ENCODE results near the gene NFIA. TPM values are rescaled to one million over a fixed set of nuclear protein-coding genes. Genes with fewer than 3 reads are reported as not detected.

The NFIA gene
- total and polyA plus RNA-seq, 8 donors, result 9.6 to 108 (median 37.2) TPM

DNA sequence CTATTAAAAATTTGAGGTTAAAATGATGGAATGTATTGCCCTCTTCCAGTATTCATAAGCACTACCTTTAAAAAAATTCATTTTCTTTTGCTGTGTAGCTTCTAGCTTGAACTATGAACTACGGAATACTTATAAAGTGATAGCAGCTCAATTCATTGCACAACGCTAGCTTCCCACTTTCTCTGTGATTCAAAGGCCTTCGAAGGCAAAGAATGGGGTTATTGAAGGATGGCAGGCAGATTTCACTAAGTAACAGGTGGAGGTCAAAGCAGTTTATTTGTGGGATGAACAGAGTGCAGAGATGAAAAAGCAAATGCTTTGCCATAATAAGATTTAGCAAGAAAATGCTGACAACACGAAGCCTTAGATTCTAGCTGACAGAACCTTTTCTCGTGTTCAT is 290.6 kb downstream of the NFIA start:
- H3K36me3 ChIP-seq, result peaks cover 0 to 13% (median 8%) of the 10 kb centered on the region in 4 donors
- TF ChIP-seq POLR2A (IDR thresholded peaks at IDR 0.05) (no peak), EP300 (IDR thresholded peaks at IDR 0.05) (no peak), POLR2AphosphoS5 (IDR thresholded peaks at IDR 0.05) (no peak)
- TF ChIP-seq, protein P1, sequence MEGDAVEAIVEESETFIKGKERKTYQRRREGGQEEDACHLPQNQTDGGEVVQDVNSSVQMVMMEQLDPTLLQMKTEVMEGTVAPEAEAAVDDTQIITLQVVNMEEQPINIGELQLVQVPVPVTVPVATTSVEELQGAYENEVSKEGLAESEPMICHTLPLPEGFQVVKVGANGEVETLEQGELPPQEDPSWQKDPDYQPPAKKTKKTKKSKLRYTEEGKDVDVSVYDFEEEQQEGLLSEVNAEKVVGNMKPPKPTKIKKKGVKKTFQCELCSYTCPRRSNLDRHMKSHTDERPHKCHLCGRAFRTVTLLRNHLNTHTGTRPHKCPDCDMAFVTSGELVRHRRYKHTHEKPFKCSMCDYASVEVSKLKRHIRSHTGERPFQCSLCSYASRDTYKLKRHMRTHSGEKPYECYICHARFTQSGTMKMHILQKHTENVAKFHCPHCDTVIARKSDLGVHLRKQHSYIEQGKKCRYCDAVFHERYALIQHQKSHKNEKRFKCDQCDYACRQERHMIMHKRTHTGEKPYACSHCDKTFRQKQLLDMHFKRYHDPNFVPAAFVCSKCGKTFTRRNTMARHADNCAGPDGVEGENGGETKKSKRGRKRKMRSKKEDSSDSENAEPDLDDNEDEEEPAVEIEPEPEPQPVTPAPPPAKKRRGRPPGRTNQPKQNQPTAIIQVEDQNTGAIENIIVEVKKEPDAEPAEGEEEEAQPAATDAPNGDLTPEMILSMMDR (IDR thresholded peaks at IDR 0.05), result no peak
- H3K9me3 ChIP-seq, result no peaks in the 10 kb centered on the region
- no peak overlapping the region for H3K27ac ChIP-seq
- WGBS, 5 donors, result 92 to 96% (median 92%) methylated on average over 5 of the region's 5 CpGs
- DNase-seq, result no peak
- H3K4me3 ChIP-seq, result no peak overlapping the region
- intact Hi-C loops (cut with DNase I; ENCODE audit: low total_unique reads), result no loop called here
- H3K4me1 ChIP-seq, result no peaks in the 10 kb centered on the region
- no peaks in the 10 kb centered on the region for H3K27me3 ChIP-seq

DNA sequence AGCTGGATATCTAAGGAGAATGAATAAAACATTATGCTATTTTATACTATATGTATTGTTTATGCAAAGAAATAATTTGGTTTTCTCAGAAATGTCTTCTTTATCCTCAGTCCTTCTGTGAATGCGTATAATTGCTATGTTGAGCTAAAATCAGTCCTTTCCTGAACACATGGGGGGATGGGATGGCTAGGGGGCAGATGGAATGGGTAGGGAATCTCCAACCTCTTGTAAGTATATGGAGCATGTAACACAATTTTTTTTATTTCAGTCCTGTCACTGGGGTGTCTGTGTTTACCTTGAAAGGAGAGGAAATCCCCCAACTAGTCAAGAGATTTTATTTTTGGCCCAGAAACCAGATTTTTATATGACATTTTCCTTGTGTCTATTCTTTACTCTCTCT is 291.8 kb downstream of the NFIA start:
- Histone ChIP-seq H3K4me1 (no peaks in the 10 kb centered on the region), H3K27ac (no peak overlapping the region), H3K4me3 (no peak overlapping the region), H3K27me3 (no peaks in the 10 kb centered on the region), H3K36me3 (peaks cover 0 to 13% (median 10%) of the 10 kb centered on the region in 4 donors), H3K9me3 (no peaks in the 10 kb centered on the region)
- DNase-seq, result no peak
- intact Hi-C loops (cut with DNase I; ENCODE audit: low total_unique reads), result no loop called here
- TF ChIP-seq, protein P1 (IDR thresholded peaks at IDR 0.05), result no peak
- TF ChIP-seq POLR2AphosphoS5 (IDR thresholded peaks at IDR 0.05) (no peak), EP300 (IDR thresholded peaks at IDR 0.05) (no peak), POLR2A (IDR thresholded peaks at IDR 0.05) (no peak)
- WGBS, 5 donors, result 90 to 100% (median 97%) methylated on average over 1 of the region's 1 CpG

DNA sequence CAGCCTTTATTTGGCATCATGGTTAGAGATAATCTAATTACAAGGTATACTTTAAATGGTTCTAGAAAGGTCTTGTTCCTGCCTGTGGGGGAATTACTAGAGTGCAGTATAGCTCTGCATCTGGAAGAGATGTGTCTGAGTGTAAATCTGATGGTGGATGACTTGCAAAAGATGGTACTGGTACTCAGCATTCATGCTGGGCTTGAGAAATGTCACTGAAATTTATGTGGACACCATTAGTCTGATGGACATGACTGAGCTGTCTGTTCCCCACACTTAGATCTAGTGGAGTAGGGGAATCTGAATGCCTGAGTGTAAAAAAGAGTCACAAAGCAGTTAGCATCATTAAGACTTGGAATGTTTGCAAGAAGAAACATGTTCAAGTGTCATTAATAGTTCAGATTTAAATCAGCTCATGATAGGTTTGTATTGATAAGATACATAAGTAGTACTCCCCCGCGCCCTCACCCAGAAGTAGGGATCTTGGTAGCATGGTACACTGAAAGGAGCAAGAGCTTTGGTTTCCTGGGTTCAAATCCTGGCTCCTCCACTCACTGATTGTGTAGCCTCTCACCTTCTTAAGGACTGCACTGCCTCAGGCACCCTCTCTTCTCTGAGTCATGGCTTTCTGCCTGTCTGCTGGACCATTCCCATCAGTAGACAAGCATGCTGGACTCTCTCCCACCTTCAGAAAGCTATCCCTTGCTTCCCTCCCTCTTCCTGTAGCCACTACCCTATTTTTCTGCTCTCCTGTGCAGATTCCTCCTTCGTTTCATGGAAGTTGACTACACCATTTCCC is 292.9 kb downstream of the NFIA start:
- TF ChIP-seq POLR2A (IDR thresholded peaks at IDR 0.05), result no peak
- TF ChIP-seq, protein P1 (IDR thresholded peaks at IDR 0.05), result no peak
- no peak for TF ChIP-seq POLR2AphosphoS5 (IDR thresholded peaks at IDR 0.05)
- no peak for TF ChIP-seq EP300 (IDR thresholded peaks at IDR 0.05)
- Histone ChIP-seq H3K27me3 (no peaks in the 10 kb centered on the region), H3K27ac (no peak overlapping the region), H3K4me1 (no peaks in the 10 kb centered on the region), H3K9me3 (no peaks in the 10 kb centered on the region), H3K36me3 (peaks cover 0 to 10% (median 8%) of the 10 kb centered on the region in 4 donors), H3K4me3 (no peak overlapping the region)
- intact Hi-C loops (cut with DNase I; ENCODE audit: low total_unique reads), result no loop called here
- 90 to 98% (median 92%) methylated on average over 3 of the region's 3 CpGs for WGBS, 5 donors
- no peak for DNase-seq

DNA sequence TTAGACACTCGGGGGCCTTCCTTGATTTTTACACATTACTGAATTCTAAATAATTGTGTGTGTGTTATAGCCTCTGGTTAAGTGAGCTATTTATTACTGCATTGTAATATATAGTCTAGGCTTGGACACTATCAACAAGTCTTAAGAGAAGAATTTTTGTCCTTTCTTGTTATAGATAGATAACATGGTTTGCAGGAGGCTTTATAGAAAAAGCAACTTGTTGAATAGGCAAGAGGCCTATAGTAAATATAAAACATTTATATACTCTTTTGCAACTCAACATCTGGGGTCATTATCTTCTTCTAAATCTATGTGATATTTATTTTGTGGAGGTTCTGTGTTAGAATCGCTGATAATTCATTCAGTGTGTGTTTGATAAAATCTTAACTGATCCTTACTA is 293.8 kb downstream of the NFIA start:
- TF ChIP-seq POLR2A (IDR thresholded peaks at IDR 0.05), result no peak
- TF ChIP-seq POLR2AphosphoS5 (IDR thresholded peaks at IDR 0.05), result no peak
- TF ChIP-seq EP300 (IDR thresholded peaks at IDR 0.05), result no peak
- TF ChIP-seq, protein P1 (IDR thresholded peaks at IDR 0.05), result no peak
- intact Hi-C loops (cut with DNase I; ENCODE audit: low total_unique reads), result no loop called here

More for the DNA sequence above, 293.8 kb downstream of the NFIA start:
- H3K4me3 ChIP-seq, result no peak overlapping the region
- DNase-seq, result no peak
- H3K9me3 ChIP-seq, result no peaks in the 10 kb centered on the region
- H3K27me3 ChIP-seq, result no peaks in the 10 kb centered on the region
- no peaks in the 10 kb centered on the region for H3K4me1 ChIP-seq
- H3K27ac ChIP-seq, result no peak overlapping the region
- H3K36me3 ChIP-seq, result peaks cover 0 to 4% (median 0%) of the 10 kb centered on the region in 4 donors
- 77 to 91% (median 87%) methylated on average over 2 of the region's 2 CpGs for WGBS, 5 donors
